C4-2B (cell line): ENCODE data around the gene RPH3AL.

Experiments
- ZFX ChIP-seq: fragments of 450-650 bp; IDR thresholded peaks from 2 replicates; pipeline ENCODE4 v1.6.1; 2017
- TF ChIP-seq, protein P1 (sequence below): fragments of 450-650 bp; conservative IDR thresholded peaks from 2 replicates; pipeline ENCODE4 v1.5.1; 2017; ENCODE audit warnings: mild to moderate bottlenecking

- TF ChIP-seq, protein P1, sequence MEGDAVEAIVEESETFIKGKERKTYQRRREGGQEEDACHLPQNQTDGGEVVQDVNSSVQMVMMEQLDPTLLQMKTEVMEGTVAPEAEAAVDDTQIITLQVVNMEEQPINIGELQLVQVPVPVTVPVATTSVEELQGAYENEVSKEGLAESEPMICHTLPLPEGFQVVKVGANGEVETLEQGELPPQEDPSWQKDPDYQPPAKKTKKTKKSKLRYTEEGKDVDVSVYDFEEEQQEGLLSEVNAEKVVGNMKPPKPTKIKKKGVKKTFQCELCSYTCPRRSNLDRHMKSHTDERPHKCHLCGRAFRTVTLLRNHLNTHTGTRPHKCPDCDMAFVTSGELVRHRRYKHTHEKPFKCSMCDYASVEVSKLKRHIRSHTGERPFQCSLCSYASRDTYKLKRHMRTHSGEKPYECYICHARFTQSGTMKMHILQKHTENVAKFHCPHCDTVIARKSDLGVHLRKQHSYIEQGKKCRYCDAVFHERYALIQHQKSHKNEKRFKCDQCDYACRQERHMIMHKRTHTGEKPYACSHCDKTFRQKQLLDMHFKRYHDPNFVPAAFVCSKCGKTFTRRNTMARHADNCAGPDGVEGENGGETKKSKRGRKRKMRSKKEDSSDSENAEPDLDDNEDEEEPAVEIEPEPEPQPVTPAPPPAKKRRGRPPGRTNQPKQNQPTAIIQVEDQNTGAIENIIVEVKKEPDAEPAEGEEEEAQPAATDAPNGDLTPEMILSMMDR = no peak
- no peak for TF ChIP-seq ZFX
These were observed 179.3 kb downstream of the RPH3AL start for GRCh38 chr17:173166-173911.
